K562 (cell line): ENCODE results near the gene EIF4E2. TPM values are rescaled to one million over a fixed set of nuclear protein-coding genes. Genes with fewer than 3 reads are reported as not detected.
A peak's percentile ranks its signal among the peaks of the same experiment; 100 is the strongest.

Experiments
- BRD4 ChIP-seq: fragments of 200-600 bp; sonication (generic); IDR thresholded peaks from 2 replicates; pipeline ENCODE4 v1.6.1; 2017; ENCODE audit warnings: inconsistent platforms
- CEBPG ChIP-seq, 3 experiments: fragments of 200-800 bp in 1 of 3; sonication (Bioruptor generic) in 1 of 3; sonication (generic) in 1 of 3; formaldehyde crosslinking in 1 of 3; IDR thresholded peaks in 2 of 3; conservative IDR thresholded peaks in 1 of 3; 2 replicates each; pipeline versions ENCODE4 v1.6.1 to v1.8.0; 2016 to 2022; ENCODE audit warnings: missing compliant biosample characterization in 2 of 3, missing genetic modification characterization in 2 of 3, mild to moderate bottlenecking in 1 of 3, missing genetic modification reagents in 1 of 3
- CREBBP ChIP-seq: IDR thresholded peaks from one replicate; pipeline ENCODE4 v1.6.1; 2012; ENCODE audit warnings: low read depth, mild to moderate bottlenecking, control low read depth, inconsistent platforms, low read length
- GABPB2 ChIP-seq: fragments of 250-450 bp; sonication (Bioruptor Pico); conservative IDR thresholded peaks from 2 replicates; pipeline ENCODE4 v1.5.1; 2021; ENCODE audit warnings: mild to moderate bottlenecking
- GATAD2B ChIP-seq: fragments of 450-650 bp; IDR thresholded peaks from 2 replicates; pipeline ENCODE4 v1.6.1; 2017; ENCODE audit warnings: mild to moderate bottlenecking, borderline replicate concordance
- KDM4B ChIP-seq, 2 experiments: fragments of 450-650 bp in 1 of 2; sonication (generic) in 1 of 2; IDR thresholded peaks; 2 replicates each; pipeline ENCODE4 v1.6.1; 2016 to 2017; ENCODE audit warnings: borderline replicate concordance in 2 of 2, antibody characterized with exemption in 1 of 2, low read depth in 1 of 2, mild to moderate bottlenecking in 1 of 2
- KLF6 ChIP-seq: fragments of 250-450 bp; sonication (Bioruptor Pico); IDR thresholded peaks from 2 replicates; pipeline ENCODE4 v1.4.0; 2020; ENCODE audit warnings: mild to moderate bottlenecking, moderate library complexity, borderline replicate concordance
- MAFK ChIP-seq: IDR thresholded peaks from 2 replicates; pipeline ENCODE4 v1.6.1; 2011; ENCODE audit warnings: low read length, improper control_type of control experiment
- MTA3 ChIP-seq: fragments of 450-650 bp; formaldehyde crosslinking; IDR thresholded peaks from 2 replicates; pipeline ENCODE4 v1.6.1; 2017; ENCODE audit warnings: mild to moderate bottlenecking, borderline replicate concordance
- OTX1 ChIP-seq: fragments of 450-650 bp; formaldehyde crosslinking; IDR thresholded peaks from 2 replicates; pipeline ENCODE4 v1.4.0; 2022; ENCODE audit warnings: mild to moderate bottlenecking
- POLR2A ChIP-seq: fragments of 450-650 bp; conservative IDR thresholded peaks from 2 replicates; pipeline ENCODE4 v1.6.1; 2016
- POU5F1 ChIP-seq: fragments of 150-350 bp; IDR thresholded peaks from 2 replicates; pipeline ENCODE4 v1.6.1; 2014; ENCODE audit warnings: borderline replicate concordance, low read length, low read depth, mild to moderate bottlenecking; ENCODE audit not compliant: partially characterized antibody
- PPARD ChIP-seq: fragments of 250-450 bp; sonication (Bioruptor Pico); IDR thresholded peaks from 2 replicates; pipeline ENCODE4 v1.8.0; 2022; ENCODE audit warnings: inconsistent platforms, mild to moderate bottlenecking, moderate library complexity
- SMC3 ChIP-seq: conservative IDR thresholded peaks from 2 replicates; pipeline ENCODE4 v1.6.1; 2011; ENCODE audit warnings: low read depth, low read length, improper control_type of control experiment; ENCODE audit not compliant: insufficient read depth
- SNAPC5 ChIP-seq: fragments of 250-450 bp; sonication (Bioruptor Pico); IDR thresholded peaks from 2 replicates; pipeline ENCODE4 v1.8.0; 2021; ENCODE audit warnings: moderate library complexity, mild to moderate bottlenecking, inconsistent platforms
- TGIF2 ChIP-seq: sonication (generic); formaldehyde crosslinking; IDR thresholded peaks from 2 replicates; pipeline ENCODE4 v1.8.1; 2022; ENCODE audit warnings: mild to moderate bottlenecking, missing genetic modification reagents, moderate library complexity
- THRB ChIP-seq: fragments of 450-650 bp; formaldehyde crosslinking; conservative IDR thresholded peaks from 2 replicates; pipeline ENCODE4 v1.4.0; 2022; ENCODE audit warnings: mild to moderate bottlenecking, missing genetic modification characterization
- ZNF165 ChIP-seq: fragments of 250-450 bp; sonication (Bioruptor Pico); IDR thresholded peaks from 2 replicates; pipeline ENCODE4 v1.4.0; 2020; ENCODE audit warnings: borderline replicate concordance
- ZNF354B ChIP-seq: fragments of 250-450 bp; sonication (Bioruptor Pico); IDR thresholded peaks from 2 replicates; pipeline ENCODE4 v1.4.0; 2020
- ZNF408 ChIP-seq: fragments of 250-450 bp; sonication (Bioruptor Pico); IDR thresholded peaks from 2 replicates; pipeline ENCODE4 v1.4.0; 2020; ENCODE audit warnings: low read depth, mild to moderate bottlenecking, moderate library complexity
- ZNF507 ChIP-seq: conservative IDR thresholded peaks from 2 replicates; pipeline ENCODE4 v1.6.1; 2017; ENCODE audit warnings: missing genetic modification characterization, missing compliant biosample characterization
- ZNF518B ChIP-seq: fragments of 250-450 bp; sonication (Bioruptor Pico); IDR thresholded peaks from 2 replicates; pipeline ENCODE4 v1.5.0; 2021; ENCODE audit warnings: mild to moderate bottlenecking, moderate library complexity
- ZNF644 ChIP-seq: fragments of 200-800 bp; sonication (Bioruptor generic); IDR thresholded peaks from 2 replicates; pipeline ENCODE4 v1.6.1; 2016; ENCODE audit warnings: low read depth, missing genetic modification characterization, missing compliant biosample characterization
- ZNF696 ChIP-seq: fragments of 250-450 bp; sonication (Bioruptor Pico); conservative IDR thresholded peaks from 2 replicates; pipeline ENCODE4 v1.4.0; 2020; ENCODE audit warnings: mild to moderate bottlenecking, moderate library complexity
- ZNF75A ChIP-seq: fragments of 450-650 bp; formaldehyde crosslinking; IDR thresholded peaks from 2 replicates; pipeline ENCODE4 v1.4.0; 2020; ENCODE audit warnings: mild to moderate bottlenecking
- polyA plus RNA-seq, 8 experiments: library from polyadenylated mRNA; depleted of rRNA in 4 of 8; stranded (reverse) in 5 of 8; unstranded in 3 of 8; fragments of >200 nt; fragmentation: Nextera tagmentation in 2 of 8; fragmentation: Illumina TruSeq in 1 of 8; extraction: Ambion mirVana in 2 of 8; extraction: Trizol in 1 of 8; gene quantifications; 2 replicates each; pipeline versions ENCODE4 v1.2.1 to v1.2.3, GENCODE V29; 2011 to 2014; ENCODE audit warnings: inconsistent platforms in 1 of 8, missing spikeins in 1 of 8
- total RNA-seq, 7 experiments: library from RNA; depleted of rRNA in 6 of 7; stranded (reverse); fragments of >200 nt in 6 of 7; fragmentation: Illumina TruSeq in 2 of 7; extraction: Trizol in 2 of 7; gene quantifications; 2 replicates each; pipeline versions ENCODE4 v1.2.1 to v1.2.3, GENCODE V29; 2011 to 2021; ENCODE audit warnings: low replicate concordance in 1 of 7

Gene EIF4E2
- total and polyA plus RNA-seq, 9 of the 15 experiments (the other 6 are each of a cell fraction or from before 2014, with no cell fraction given): 33.9 to 169 (median 77.5) TPM

- no peak for TF ChIP-seq SNAPC5 (CRISPR knock-in tag)
- TF ChIP-seq CREBBP: no peak
- TF ChIP-seq ZNF165: no peak
- no peak for TF ChIP-seq ZNF408 (CRISPR knock-in tag)
- TF ChIP-seq CEBPG (CRISPR knock-in tag; IDR thresholded peaks at IDR 0.05): no peak
- no peak for TF ChIP-seq CEBPG (tag; conservative IDR thresholded peaks at IDR 0.05 in 1 of 2, IDR thresholded peaks at IDR 0.05 in 1 of 2)
- TF ChIP-seq THRB (CRISPR knock-in tag): no peak
- TF ChIP-seq ZNF507: no peak
- no peak for TF ChIP-seq ZNF696 (CRISPR knock-in tag)
- TF ChIP-seq MTA3: 0 out of 2 replicates have a peak, but pooled peaks have one; percentile 50
- TF ChIP-seq ZNF518B (CRISPR knock-in tag): no peak
- TF ChIP-seq ZNF354B: no peak
- TF ChIP-seq ZNF75A (CRISPR knock-in tag): no peak
- TF ChIP-seq SMC3: no peak
- TF ChIP-seq POU5F1: no peak
- peak; percentile 89 for TF ChIP-seq POLR2A
- TF ChIP-seq GABPB2 (CRISPR knock-in tag): no peak
- TF ChIP-seq ZNF644 (tag): no peak
- TF ChIP-seq PPARD (CRISPR knock-in tag): no peak
- no peak for TF ChIP-seq KLF6
- no peak for TF ChIP-seq MAFK
- TF ChIP-seq GATAD2B: peak; percentile 56
- TF ChIP-seq OTX1: no peak
- TF ChIP-seq BRD4: peak; percentile 66; the same call in 1 of the 2 replicates
- 0 out of 2 replicates have a peak, but pooled peaks have one; percentile 35 for TF ChIP-seq TGIF2
- no peak for TF ChIP-seq KDM4B (IDR thresholded peaks at IDR 0.05; ENCODE audit: borderline replicate concordance in 2 of 2, low read depth in 1 of 2)
Observed at GRCh38 chr2:232550354-232551249, at the start of gene EIF4E2, which contains the start of gene TIGD1 (continued).
